GM04503 (cell line): Measurements from ENCODE around the gene TSPAN8.
"Not testable (repeated sequence)": the region's sequence is repeated elsewhere in the genome, so short reads cannot be mapped to it uniquely, and the experiment has no call there.

Experiments
- DNase-seq: peaks from one replicate; pipeline ENCODE4 v3.0.0-alpha.2; 2012; ENCODE audit warnings: low read depth

Gene TSPAN8

DNA sequence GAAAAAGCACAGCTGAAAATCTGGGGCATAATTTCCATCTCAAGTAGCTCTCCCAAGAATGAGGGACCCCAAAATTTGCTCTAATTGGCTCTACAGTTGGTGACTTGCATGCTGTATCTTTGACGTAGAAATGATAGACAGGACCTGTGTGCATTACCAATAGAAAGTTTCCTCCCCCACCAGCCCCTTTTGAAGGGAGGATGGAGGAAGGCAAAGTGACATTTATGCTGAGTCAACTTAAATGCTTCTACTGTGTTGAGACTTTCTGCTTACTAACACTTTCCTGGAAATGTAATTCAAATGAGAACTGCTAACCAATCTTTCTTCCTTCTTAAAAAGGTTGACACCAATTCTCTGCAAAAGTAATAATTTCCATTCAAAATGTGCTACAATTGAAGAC lies 31.9 kb downstream of the TSPAN8 start:
- DNase-seq = no peak

- DNase-seq = no peak
Observed at GRCh38 chr12:71125515-71125914, 32.3 kb downstream of the TSPAN8 start.

DNA sequence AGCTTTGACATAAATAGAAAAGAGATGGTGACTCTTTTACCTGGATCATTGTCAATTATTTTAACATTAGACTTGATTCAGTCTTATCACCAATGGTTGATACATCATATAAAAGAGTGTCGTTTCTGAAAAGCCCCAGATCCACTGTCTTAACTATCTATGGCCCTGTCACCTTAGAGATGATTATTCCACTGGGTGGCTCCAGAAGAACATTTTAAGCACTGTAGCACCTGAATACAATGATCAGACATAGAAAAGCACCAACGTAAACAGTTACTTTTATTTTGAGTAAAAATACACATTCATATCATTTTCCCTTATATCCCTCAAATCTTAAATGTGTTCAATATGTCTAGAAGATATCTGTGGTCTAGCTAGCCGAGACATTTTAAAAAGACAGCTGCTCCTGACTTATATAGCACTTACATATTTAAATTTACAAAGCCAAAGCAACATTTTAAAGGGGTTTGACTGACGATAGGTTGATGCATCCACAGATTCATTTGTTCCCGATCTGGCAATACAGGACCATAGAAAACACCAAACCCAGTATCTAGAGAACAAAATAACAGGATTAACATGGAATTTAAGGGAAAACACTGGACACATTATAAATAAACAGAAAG lies 32.9 kb downstream of the TSPAN8 start:
- no peak for DNase-seq

- DNase-seq = not testable (repeated sequence)
Observed at GRCh38 chr12:71113148-71113547, 44.7 kb downstream of the TSPAN8 start.

- no peak for DNase-seq
Observed at GRCh38 chr12:71109834-71110233, 48.0 kb downstream of the TSPAN8 start.

DNA sequence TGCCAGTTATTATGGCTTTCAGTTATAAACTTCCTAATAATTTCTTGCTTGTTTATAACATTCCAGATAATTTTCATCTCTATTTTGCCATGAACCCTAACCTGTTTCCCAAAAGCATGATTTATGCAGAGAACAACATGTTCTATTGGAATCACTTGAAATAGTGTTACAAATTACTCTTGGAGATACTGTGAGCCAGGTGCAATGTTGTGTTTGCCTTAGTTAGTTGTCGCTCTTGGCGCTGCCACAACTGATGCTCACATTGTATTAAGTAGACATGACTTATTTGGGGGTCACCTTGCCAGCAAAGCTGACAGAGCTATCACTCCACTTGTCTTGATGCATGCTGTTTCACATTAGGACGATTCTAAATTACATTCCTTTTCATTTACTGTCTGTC lies 49.4 kb downstream of the TSPAN8 start:
- no peak for DNase-seq

GRCh38 chr12:71107936-71108335 lies 49.9 kb downstream of the TSPAN8 start:
- no peak for DNase-seq

DNA sequence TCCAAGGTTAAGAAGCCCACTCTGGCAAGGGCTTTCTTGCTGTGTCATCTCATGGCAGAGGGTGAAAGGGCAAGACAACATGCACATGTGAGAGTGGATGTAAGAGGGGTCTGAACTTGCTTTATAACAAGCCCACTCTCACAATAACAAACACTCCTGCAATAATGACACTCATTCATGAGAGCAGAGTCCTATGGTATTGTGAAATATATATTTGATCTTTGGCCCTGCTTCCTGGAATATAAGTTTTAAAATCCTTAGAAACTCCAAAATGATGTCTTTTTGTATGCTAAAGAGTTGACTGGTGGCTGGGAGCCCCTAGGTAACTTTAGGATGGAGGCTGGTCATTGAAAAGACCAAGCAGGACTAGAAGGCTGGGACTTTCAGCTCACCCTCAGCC lies 51.8 kb downstream of the TSPAN8 start:
- DNase-seq = no peak

DNA sequence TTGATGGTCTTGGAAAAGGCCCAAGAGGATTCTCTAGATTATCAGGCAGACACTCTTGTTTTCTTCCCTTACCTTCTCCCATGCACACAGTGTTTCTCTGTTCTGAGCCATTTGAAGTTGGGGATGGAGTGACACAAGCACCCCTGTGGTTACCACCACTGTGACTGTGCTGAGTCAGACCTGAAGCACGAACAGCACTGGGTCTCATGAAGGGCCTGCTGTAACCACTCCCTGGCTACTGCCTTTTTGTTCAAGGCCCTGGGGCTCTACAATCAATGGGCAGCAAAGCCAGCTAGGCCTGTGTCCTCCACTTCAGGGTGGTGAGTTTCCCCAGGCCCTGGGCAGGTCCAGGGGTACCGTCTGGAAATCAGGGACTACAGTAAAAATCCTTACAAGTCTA lies 65.5 kb downstream of the TSPAN8 start:
- DNase-seq = no peak

- DNase-seq = no peak
Observed at GRCh38 chr12:71090971-71091370, 66.8 kb downstream of the TSPAN8 start.

DNA sequence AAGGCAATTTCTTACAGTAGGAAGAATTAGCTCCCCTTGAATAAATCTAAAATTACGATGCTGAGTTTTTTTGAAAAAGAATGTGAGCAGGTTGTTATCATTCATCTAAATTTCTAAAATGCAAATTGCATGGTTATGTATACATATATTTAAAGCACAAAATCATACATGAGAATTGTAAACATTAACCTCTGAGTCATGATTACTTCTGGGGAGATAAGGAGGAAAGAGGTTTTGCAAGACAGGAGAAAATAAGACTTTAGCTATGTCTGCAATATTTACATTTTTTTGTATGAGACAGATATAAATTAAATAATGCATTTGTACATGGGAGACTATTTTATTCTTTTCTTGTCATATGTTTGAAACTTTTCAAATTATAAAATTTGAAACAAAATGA lies 72.2 kb downstream of the TSPAN8 start:
- no peak for DNase-seq

DNA sequence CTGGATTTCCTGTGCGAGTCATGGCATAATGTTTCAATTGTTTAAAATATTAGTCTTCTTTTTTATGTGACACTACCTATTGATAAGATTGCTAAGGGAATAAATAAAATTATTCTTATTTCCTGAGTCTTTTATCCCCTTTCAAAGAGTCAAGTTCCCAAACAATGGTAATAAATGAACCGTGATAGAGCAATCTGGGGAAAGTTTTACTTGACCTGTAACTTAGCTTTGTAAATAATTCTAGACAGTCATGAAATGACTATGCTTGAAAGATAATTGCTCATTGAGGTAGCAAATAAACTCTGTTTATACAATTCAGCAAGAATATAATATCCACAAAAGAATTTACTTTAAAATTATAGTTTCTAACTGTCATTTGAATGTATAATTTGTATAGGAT lies 82.1 kb downstream of the TSPAN8 start:
- DNase-seq = no peak
